ENCODE measurements around the gene MYT1. TPM values are rescaled to one million over a fixed set of nuclear protein-coding genes. Genes with fewer than 3 reads are reported as not detected.

The MYT1 gene
- polyA plus RNA-seq, 3 donors: not detected

Small RNA genes within 50 kb of the gene (small RNA-seq; reads per million reads assigned to genes)
- not detected for gene AL137028.2 (ENCODE audit: insufficient read length, low read depth)

Other genes with a start within 250 kb of the MYT1 start
- 10 to 100 TPM; 10.9 to 65.8 (median 14.5) TPM for gene UCKL1, start 208.0 kb upstream of the MYT1 start, polyA plus RNA-seq
- gene ZNF512B, start 194.5 kb upstream of the MYT1 start, polyA plus RNA-seq: 1 to 10 TPM in 1 of 3 donors, under 1 TPM in 1, not detected in 1; 0.10 to 2.6 TPM
- 1 to 10 TPM in 1 of 3 donors, under 1 TPM in 2; 0.34 to 2.4 (median 0.67) TPM for gene SAMD10, start 184.8 kb upstream of the MYT1 start, polyA plus RNA-seq
- 10 to 100 TPM; 29.1 to 47.7 (median 34.5) TPM for gene PRPF6, start 183.3 kb upstream of the MYT1 start, polyA plus RNA-seq
- gene C20orf204, start 128.3 kb upstream of the MYT1 start, polyA plus RNA-seq: under 1 TPM in 1 of 3 donors, not detected in 2; 0.20 TPM
- gene SOX18, start 114.8 kb upstream of the MYT1 start, polyA plus RNA-seq: not detected
- 10 to 100 TPM; 15.7 to 24.3 (median 16.0) TPM for gene TCEA2, start 101.3 kb upstream of the MYT1 start, polyA plus RNA-seq
- 100 to 1,000 TPM; 235 to 280 (median 244) TPM for gene RGS19, start 84.9 kb upstream of the MYT1 start, polyA plus RNA-seq
- 1 to 10 TPM; 7.0 to 9.0 (median 8.8) TPM for gene OPRL1, start 84.4 kb upstream of the MYT1 start, polyA plus RNA-seq
- under 1 TPM; 0.61 to 0.86 (median 0.64) TPM for gene LKAAEAR1, start 80.1 kb upstream of the MYT1 start, polyA plus RNA-seq
- not detected for gene NPBWR2, start 56.9 kb upstream of the MYT1 start, polyA plus RNA-seq
- 10 to 100 TPM; 26.5 to 49.1 (median 27.6) TPM for gene PCMTD2, start 91.3 kb downstream of the MYT1 start, polyA plus RNA-seq

Measured in CD14-positive monocyte (primary cell).